Raji (cell line): ENCODE measurements around the gene CPNE7.

Source experiments
- POLR2A ChIP-seq: IDR thresholded peaks from 2 replicates; pipeline ENCODE4 v1.6.1; 2011; ENCODE audit warnings: low read depth, low read length, control low read depth; ENCODE audit not compliant: insufficient read depth

CPNE7 gene

DNA sequence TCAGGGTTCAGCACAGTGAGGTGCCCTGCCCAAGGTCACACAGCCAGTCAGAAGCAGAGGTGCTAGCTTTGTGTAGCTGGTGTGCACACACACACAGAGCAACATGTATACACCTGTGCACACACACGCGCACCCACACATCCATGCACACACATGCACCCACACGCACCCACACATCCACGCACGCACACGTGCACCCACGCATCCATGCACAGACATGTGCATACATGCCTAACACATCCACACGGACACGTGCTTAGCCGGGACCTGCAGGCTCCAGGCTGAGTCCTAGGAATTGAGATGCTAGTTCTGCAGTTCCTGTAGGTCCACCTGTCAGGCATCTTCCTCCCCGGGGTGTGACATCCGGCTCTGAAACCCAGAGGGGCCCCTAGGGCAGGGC lies 24.9 kb downstream of the CPNE7 start:
- no peak for TF ChIP-seq POLR2A

DNA sequence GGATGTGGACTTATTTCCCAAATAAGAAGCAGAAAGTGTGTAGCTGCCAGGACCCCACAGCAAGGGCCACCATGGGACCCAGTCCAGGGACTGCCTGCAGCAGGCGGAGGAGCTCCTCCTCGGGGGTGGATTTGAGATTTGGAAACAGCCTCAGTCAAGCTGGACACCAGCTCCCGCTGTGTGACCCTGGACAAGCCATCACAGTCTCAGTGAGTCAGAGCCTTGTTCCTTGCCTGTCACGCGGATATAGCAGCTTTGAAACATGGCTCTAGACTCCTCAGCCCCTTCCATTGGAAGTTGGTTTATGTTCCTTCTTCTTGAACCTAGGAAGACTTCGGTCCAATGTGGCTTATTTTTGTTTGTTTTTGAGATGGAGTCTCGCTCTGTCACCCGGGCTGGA lies 25.4 kb downstream of the CPNE7 start:
- no peak for TF ChIP-seq POLR2A

DNA sequence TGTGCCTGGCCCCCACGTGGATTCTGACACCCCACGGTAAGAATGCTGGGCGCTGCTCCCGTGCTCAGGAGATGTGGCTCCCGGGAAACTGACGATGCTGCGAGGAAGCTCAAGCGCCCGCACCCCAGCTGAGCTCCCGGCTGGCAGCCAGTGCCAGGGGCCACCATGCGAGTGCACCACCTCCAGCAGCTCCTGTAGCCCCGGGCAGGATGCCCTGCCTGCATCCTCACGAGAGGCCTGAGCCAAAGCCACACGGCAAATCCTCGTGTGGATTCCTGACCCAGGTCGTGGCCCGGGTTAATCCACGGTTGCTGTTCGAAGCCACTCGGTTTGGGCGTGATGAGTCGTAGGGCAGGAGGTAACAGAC lies 26.3 kb downstream of the CPNE7 start:
- TF ChIP-seq POLR2A, result no peak

DNA sequence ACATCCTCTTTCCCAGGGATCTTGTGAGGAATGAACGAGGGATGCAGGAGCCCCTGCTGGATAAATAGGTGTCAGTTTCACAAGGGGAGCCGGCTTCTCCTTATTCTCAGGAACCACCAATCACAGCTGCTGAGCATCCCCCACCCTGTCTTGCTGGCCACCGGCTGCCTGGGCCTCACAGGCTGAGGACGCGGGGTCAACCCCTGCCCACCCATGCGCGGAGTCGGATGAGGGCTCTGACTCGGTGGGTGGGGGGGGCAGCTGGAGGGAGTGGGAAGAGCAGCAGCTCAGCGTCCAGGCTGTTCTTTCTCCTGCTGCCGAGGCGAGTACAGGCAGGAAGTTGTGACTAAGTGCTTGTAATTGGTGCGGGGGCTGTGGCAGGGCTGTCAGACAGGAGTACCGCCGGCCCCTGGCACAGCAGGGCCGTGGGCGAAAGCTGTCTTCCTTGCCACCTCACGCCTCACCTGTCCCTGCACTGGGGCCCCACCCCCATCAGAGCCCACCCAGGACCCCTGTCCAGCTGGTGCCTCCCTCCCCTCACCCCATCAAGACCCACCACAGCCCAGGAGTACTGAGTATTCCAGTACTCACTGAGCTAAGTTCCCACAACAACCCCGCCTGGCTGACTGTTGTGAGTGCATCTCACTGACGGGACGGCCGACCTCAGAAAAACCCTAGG lies 26.9 kb downstream of the CPNE7 start:
- no peak for TF ChIP-seq POLR2A

DNA sequence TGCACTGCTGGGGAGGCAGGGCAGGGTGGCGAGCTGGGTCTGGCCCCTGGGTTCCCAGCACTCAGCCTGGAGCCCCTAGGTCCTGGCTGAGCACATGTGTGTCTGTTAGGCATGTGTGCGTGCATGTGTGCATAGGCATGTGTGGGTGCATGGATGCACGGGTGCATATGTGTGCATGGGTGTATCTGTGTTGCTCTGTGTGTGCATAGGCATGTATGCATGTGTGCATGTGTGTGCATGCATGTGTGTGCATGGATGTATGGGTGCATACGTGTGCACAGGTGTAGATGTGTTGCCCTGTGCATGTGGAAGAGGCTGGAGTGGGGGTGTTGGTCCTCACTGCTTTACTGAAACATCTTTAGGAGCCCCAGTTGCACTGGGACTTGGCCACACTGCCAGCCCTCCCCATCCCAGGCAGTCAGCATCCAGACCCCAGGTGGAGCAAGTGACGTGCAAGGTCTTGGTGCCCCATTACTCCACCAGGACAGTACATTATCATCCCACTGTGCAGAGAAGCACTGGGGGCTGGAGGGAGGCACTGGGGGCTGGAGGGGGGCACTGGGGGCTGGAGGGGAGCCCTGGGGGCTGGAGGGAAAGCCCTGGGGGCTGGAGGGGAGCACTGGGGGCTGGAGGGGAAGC lies 27.5 kb downstream of the CPNE7 start:
- no peak for TF ChIP-seq POLR2A

DNA sequence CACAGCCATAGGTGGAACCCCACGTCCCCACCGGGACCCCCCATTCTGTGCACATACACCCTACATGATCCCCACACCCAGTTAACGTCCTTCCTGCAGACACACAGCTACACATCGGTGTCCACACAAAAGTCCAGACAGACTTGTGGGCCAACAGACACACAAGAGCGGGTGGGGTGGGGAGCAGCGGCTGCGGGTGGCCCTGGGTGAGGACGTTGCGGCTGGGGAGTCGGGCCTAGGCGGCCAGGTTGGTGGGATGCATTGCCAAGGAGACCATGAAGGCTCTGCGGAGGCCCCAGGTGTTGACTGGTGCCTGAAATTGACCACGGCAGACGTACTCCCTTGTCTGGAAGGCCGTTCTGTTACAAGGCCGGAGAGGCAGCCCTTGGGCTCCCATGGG lies 29.2 kb downstream of the CPNE7 start:
- TF ChIP-seq POLR2A, result no peak

DNA sequence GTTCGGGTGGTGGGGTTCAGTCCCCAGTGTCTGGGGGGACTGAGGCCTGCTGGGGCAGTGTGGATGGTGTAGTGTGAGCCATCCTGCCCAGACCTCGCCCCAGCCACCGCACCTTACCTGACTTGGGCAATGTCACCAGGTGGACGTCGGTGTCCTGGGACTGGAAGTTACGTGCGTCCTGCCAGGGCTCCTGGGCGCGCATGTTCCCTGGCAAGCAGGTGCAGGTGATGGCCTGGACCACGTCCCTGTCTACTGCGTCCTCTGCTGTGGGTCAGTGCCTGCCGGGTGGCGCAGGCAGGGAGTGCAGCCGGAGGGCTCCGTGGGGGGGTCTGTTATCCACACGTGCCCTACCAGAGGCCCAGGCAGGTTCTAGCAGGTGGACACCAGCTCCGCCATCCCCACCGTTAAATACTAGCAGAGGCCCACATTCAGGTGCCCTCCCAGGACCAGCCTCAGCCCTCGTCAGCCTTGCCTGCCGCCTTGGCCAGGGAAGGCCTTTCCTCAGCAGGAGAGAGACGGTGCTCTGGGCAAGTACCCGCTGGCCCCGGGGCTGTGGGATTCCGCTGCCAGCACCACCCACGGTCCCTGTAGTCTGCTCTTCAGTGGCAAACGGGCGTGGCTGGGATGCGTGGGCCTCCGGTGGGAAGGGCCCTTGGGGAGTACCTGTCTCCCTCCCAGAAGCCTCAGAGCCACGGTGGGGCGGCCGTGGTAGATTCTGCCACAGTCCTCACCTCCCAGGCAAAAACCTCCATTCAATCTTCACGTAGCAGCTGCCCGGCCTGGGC lies 29.8 kb downstream of the CPNE7 start:
- no peak for TF ChIP-seq POLR2A

DNA sequence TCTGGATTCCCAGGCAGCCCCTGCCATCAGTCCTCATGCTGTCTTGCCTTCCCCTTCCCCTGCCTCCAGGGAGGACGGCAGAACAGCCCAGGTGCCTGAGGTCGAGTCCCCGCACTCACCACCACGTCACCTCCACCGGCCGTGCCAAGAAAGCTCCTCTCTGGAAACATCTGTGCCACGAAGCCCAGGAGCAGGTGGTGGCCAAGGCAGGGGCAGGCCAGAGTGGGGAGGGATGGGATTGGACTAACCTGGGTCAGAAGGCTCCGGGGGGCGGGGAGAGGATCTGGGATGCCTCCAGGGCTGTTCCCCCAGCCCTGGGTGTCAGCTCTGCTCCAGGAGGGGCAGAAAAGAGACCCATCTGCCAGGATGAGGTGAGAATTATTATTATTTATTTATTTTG lies 30.4 kb downstream of the CPNE7 start:
- no peak for TF ChIP-seq POLR2A

DNA sequence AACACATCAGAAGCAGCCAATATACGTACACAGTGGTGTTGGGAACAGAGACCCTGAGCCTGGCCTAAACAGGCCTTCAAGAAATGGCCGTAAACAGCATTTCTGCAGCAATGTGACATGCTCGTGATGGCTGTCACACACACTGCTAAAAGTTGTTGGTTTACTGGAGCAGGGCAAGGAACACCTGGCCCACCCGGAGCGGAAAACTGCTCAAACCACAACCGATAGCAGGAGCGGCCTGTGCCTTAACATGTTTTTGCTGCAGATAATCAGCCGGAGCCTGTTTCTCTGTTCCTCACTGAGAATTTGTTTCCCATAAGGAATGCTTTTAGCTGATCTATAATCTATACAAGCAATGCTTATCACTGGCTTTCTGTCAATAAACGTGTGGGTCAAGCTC lies 31.9 kb downstream of the CPNE7 start:
- no peak for TF ChIP-seq POLR2A

DNA sequence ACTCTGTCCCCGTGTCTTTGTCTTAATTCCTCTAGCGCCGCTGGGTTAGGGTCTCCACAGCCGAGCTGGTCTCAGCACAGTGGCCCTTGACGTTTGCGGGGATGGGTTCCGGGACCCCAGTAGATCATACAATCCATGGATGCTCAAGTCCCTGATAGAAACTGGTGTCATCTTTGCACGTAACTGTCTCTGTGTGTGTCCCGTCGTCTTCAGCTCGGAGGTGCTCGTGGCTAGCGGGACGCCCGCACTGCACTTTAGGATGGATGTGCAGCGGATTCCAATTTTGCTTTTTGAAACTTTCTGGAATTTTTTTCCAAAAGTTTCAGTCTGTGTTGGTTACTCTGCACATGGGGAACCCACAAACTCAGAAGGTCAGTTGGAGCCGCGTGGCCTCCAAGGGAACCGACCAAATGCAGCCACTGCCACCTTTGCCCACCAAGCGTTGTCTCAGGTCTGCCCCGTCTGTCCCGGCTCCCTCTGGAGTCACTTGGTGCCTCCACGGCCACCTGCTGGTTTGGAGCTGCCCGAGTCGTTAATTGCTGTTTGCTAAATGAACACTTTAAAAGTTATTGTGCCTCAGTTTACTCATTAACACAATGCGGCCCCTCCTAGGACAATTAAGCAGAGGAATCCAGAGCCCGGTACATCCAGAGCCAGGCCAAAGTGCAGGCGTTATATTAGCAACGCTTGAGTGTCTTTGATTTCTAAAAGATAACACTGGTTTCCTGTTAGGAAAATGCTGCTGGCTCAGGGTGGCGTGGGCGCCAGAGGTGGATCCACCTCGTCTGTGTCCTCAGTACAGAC lies 32.6 kb downstream of the CPNE7 start:
- no peak for TF ChIP-seq POLR2A

DNA sequence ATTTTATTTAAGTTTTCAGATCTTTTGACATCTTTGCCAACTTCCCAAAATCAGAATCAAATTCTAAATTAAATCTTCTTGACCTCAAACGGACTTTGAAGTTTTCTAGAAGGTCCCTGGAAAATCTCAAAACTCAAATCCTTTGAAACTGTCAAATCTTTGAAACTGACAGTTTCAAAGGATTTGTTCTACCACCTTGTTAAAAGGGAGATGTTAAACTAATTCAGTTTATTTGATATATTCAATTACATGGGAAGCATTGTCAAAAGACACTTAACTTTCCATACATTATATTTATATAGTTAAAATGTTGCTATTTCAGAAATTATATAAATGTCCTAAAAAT lies 34.5 kb downstream of the CPNE7 start:
- TF ChIP-seq POLR2A, result no peak

DNA sequence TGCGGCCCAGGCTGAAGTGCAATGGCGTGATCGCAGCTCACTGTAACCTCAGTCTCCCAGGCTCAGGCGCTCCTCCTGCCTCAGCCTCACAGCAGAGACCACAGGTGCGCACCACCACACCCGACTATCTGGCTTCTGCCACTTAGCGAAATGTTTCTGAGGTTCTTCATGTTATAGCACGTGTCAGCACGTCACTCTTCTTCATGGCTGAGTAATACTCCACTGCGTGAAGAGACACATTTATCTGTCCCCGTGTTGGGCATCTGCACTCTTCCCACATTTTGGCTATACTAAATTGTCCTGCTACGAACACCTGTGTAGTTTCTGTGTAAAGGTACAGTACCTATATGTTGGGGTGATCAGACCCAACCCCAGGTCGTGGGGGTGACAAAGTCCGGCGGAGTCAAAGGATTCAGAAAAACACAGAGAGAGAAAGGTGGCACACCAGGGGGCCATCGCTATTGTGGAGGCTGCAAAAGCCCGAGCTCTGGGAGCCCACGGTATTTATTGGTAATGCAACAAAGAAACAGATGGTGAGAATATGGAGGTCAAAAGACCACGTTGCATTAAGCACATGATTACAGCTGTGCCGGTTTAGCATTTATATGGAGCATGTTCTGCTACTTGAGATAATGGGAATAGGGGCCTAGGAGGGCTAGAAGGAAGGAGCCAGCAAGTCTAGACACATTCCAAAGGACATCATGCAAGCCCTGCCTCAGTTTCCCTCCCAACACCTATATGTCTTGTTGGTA lies 37.0 kb downstream of the CPNE7 start:
- TF ChIP-seq POLR2A, result no peak

DNA sequence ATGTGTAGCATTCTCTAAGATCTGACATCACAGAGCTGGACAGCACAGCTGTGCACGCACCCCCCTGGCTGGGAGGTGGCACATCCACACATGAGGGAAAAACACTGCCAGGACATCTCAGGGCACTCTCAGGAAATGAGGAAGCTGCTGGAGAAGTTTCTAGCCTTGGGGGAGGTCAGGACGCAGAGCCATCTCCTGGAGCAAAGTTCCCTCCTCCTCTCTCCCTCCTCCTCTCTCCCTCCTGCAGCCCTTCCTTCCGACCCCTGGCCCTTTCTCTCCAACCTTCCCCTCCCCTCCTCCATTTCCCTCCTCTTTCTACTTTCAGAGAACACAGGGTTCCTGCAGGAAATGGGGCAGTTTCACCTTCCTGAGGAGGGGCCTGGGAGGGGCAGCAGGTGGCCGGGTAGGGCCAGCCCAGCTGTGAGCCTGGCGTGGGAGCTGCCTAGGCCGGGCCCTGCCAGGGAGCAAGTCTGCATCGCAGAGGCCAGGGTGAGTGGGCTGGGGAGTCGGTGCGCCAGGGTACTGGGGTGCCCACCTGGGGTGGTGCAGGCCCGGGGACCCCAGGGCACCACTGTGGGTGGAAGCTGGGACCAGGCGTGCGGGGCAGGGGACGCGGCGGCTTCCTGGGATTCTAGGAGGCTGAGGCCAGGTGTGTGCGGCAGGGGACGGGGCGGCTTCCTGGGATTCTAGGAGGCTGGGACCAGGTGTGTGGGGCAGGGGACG lies 37.8 kb downstream of the CPNE7 start, which contains the start of gene DPEP1:
TSS of gene DPEP1 (plus strand) at position 412 of the 723 bp plus-strand sequence. CDS start 16,769 bp downstream, outside the sequence.
- TF ChIP-seq POLR2A, result no peak

DNA sequence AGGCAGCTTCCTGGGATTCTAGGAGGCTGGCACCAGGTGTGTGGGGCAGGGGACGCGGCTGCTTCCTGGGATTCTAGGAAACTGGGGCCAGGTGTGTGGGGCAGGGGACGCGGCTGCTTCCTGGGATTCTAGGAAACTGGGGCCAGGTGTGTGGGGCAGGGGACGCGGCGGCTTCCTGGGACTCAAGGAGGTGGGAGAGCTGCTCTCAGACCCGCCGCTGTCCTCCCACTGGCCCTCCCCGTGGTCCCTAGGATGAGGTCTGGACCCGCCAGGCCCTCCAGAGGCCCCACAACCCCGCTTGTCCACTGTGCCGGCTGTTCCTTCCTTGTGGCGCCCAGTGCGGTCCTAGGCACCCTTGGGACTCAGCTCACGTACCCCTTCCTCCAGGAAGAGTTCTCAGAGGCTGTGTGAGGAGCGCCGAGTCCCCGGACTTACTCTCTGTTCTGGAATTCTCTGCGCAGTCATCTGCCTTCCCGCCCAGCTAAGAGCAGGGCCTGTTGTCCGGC lies 38.4 kb downstream of the CPNE7 start:
- TF ChIP-seq POLR2A, result no peak
